NK-92 (cell line): ENCODE results near the gene NPTXR.
"Not testable (repeated sequence)": the region's sequence is repeated elsewhere in the genome, so short reads cannot be mapped to it uniquely, and the experiment has no call there.

Experiments used
- DNase-seq: peaks from one replicate; lab custom pipeline; 2025; ENCODE audit not compliant: unreplicated experiment; lab: John Stamatoyannopoulos, UW

NPTXR gene

DNA sequence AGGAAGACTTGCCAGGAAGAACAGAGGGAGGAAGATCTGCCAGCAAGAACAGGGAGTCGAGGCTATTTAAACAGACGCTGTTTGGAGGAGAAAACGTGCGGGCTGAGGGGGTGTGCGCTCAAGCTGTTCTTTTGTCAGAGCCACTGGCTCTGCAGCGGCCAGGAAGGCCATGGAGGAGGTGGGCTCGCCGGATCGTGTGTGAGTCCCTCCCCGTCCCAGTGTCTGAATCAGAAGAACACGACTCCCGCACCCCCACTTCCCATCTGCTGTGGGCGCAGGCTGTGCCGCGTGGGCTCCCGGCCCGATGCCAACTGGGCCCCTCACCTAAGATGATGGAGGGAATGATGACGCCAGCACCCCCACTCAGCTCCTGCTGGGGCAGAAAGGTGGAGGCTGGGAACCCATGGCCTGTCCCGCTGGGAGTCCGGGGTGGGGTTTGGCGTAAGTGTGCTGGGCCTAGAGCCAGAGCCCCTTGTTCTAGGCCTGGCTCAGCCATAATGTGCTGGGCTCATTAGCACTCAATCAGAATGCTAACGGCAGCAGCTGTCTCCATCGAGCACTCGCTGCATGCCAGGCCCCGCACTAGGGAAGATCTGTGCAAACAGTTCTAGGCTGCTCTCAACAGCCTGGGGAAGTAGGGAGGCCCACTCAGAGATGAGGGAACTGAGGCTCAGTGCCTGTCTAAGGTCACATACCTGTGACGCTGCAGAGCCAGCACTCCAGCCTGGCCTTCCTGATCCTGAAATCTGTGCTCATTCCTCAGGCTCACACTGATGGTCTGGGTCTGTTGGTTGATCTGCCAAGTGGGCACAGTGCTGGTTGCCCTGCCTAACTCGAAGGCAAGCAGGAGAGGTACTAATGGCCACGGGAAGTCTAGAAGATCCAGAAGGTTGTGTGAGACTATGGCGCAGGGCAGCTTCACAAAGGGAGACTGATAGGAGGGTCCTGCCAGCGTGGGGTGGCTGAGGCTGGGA is 11.5 kb downstream of the NPTXR start:
- no peak for DNase-seq

DNA sequence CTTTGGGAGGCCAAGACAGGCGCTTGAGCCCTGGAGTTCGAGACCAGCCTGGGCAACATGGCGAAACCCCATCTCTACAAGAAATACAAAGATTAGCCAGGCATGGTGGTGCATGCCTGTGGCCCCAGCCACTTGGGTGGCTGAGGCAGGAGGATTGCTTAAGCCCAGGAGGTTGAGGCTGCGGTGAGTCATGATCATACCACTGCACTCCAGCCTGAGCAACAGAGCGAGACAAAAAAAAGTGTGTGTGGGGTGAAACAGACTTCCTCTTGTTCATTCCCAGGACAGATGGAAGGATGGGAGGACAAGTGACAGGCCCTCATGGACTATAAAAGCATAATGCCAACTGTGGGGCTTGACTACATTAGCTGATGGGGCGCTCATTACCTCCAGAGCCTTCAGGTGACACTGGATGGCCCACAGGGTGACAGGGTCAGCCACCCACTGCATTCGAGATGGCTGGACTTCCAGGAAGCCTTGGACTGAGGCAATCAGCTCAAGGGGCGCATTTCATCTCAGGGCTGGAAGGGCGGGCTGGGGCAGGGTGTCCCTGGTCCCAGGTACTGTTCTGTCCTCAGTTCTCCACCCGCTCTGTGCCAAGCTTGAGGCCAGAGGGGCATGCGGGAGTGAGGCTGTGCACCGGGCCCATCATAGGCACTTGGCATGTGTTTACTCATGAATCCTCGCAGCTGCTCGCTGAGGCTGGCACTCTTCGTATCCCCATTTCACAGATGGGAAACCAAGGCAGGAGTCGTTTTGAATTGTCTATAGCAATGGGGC is 12.5 kb downstream of the NPTXR start:
- DNase-seq: no peak

DNA sequence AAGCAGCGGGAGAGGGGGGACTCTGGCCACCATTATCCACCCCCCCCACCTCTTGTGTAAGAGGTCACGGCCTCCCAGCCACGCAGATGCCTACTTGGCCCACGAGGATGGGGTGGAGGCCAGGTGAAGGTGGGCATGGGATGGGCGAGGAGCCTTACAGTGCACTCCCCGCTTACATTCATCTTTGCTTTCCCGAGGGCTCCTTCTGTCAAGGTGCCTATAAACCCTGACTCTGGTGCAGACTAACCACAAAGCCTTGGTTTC is 13.1 kb downstream of the NPTXR start:
- no peak for DNase-seq

DNA sequence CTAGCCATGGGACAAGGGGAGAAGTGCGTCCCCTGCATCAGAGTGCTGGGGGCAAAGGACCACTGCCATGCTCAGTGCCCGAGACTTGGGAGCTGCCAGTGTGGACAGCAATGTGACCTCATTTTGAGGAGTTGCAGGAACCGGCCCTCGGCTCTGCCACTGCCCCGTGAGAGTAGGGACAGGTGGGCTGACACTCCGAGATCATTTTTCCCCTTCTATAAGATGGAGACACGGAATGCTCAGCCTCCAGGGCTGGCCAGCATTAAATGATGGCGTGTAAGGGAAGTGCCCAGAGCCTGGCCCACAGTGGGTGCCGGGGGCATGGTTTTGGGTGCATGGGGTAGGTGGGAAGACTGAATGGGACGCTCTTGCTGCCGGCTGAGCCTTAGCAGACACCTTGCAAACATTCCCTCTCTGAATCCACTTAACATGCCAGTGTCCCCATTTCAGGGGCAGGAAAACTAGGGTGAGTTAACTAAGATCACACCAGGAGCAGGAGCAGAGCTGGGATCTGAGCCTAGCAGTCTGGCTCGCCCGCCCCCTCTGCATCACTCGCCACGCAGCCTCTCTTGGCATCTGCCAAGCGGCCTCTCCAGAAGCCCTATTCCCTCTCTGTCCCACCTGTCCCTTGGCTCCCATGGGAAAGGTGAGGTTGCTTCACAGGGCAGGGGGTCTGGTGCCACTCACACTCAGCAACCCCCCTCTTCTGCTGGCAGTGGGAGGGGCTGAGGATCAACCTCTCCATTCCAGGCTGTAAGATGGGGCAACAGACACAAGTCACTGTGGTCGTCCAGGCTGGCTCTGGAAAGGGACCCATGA is 13.6 kb downstream of the NPTXR start:
- no peak for DNase-seq

DNA sequence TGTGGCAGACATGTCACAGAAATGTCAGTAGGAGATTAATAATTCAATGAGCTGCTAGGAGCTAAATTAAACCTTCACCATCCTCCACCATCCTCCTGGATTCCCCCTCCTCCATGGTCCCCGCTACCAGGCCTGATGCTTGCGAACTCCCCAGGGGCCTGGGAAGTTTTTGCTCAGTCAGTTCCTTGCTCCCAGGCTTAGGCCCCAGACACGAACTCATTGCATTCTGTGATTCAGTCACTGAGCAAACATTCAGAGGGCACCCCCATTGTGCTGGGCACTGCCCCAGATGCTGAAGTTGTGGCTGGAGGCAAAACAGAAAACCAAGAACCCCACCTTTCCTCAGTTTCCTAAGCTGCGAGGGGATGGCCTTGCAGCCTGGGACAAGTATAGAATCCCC is 14.3 kb downstream of the NPTXR start:
- DNase-seq: no peak

DNA sequence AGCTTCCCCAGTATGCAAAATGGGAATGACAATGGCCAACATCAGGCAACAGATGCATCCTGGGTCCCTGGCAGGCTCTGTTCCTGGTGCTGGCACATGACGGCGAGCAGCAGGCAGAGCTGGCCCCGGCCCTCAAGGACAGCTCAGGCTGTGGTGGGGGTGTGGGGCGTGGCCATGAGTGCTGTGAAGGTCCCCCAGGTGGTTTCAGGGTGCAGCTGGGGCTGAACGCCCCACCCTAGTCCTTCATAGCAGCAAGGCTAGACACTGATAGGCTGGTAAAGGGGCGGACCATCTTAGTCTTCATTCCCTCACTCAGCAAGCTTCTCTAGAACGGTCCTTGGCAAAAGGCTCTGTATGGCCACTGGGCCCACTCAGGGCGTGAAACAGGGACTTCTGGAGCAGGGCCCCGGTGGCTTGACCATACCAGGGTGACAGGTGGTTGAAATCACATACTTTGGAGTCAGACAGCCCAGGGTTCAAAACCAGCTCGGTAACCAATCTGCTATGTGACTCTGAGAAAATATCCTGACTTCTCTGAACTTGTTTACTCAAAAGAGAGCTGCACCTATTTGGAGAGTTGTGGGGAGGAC is 15.1 kb downstream of the NPTXR start:
- no peak for DNase-seq

DNA sequence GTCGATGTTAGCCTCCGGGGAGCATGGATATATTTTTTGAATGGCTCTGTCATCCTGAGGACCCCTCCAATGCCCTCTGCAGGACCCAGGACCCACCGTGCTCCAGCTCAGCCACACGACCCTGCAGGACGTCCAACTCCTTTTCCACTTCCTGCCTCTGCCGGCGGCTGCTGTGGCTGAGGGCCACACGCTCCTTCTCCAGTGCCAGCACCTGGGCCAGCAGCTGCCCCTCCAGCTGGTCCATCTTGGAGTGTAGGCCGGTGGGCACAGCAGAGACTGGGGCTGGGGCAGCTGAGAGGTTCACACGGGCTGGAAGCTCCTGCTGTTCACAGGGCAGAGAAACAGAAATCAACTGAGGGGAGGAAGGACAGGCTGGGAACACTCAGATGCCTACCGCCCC is 15.6 kb downstream of the NPTXR start:
- DNase-seq: no peak

DNA sequence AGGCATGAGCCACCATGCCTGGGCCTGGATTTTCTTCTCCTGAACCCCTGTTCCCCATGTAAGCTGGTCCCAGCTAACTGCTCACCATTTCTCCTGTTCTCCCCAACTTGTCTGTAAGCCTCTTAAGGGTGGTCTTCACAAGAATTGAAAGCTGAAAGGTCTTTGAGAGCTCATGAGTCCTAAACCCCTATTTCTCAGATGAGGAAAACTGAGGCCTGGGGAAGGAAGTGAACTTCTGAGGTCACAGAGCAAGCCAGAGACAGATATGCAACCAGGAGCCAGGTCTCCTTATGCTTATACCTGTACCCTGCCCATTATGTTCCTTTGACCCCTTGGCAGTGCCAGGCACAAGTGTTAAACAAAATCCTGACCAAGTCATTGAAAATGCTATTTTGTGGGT is 16.3 kb downstream of the NPTXR start:
- DNase-seq: no peak

DNA sequence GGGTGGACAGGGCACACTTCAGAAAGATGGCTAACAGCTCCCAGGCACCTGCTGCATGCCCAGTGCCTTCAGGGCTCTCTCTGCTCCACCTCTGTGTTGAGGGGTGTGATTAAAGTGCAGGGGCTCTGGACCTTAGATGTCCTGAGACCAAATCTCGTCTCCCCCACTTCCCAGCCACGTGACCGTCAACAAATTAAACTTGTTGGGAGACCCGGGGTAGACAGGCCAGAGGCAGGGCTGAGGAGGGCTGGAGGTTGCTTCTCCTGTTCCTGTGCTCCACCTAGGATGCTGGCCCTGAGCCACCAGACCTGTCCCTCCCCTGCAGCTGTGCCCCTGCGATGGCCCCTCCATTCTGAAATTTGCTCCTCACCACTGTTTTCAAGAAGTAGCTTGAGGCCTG is 17.0 kb downstream of the NPTXR start:
- DNase-seq: no peak

DNA sequence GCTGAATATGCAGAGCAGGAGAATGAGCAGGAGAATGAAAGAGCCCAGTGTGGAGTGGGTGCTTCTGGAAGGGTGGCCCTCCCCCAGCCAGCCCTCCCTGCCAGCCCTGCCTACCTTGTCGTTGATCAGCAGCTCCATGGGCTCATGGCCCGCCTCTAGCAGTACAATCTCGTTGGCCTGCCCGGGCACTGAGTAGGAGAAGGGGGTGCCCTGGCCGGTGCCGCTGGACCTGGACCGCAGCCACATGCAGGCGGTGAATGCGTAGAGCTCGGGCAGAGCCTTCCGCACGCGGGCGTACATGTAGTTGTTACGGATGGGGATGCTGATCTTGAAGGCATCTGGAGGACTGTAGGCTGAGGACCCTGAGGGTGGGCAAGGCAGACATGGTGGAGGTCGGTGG is 17.4 kb downstream of the NPTXR start:
- no peak for DNase-seq

DNA sequence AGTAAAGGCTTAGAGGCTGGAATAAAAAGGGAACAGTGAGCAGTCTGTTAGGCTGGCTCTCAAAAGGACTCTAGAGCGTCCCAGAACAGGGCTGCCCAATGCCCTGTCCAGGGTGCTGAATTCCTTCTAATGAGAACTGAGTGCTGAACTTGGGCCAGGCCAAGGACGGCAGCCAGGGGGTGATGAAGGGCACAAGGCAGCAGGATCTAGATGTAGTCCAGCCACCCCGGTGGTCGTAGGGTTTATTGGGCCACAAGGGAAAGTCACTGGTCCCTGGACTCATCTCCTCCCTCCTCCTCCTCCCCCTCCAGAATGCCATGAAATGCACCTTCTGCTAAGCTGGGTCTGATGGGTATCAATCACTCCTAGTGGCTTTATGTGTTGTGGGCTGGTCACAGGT is 19.2 kb downstream of the NPTXR start:
- no peak for DNase-seq

DNA sequence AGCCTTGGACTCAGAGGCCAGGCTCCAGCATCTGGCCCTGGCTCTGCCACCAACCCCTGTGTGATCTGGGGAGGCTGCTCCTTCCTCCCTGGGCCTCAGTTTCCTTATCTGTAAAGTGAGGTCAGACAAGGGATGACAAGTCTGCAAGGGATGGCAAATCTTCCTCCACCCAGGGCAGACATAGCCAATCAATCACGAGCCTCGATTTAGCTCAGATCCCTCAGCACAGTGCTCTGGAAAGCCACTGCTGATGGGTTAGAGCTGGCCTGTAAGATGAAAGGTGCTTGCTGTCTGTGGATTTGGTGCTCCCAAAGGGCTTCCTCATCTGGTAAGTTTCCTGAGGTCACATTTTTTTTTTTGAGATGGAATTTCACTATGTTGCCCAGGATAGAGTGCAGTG is 20.2 kb downstream of the NPTXR start:
- no peak for DNase-seq

DNA sequence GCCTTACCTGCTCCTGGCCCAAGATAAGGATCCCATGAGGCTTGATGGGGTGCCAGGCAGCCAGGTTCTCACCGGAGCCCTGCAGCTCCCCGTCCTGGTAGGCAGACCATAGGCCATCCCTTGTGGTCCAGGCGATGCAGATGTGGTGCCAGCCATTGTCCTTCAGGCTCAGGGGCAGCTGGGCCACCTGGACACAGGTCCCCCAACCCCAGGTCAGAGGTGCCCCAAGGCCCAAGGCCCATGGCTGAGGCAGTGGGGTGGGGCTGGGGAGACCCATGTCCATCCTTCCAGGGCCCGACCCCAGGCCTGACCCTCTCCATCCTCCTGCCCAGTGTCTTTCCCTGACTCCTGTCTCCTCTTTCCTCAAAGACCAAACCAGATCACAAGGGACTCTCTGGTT is 20.8 kb downstream of the NPTXR start:
- no peak for DNase-seq

DNA sequence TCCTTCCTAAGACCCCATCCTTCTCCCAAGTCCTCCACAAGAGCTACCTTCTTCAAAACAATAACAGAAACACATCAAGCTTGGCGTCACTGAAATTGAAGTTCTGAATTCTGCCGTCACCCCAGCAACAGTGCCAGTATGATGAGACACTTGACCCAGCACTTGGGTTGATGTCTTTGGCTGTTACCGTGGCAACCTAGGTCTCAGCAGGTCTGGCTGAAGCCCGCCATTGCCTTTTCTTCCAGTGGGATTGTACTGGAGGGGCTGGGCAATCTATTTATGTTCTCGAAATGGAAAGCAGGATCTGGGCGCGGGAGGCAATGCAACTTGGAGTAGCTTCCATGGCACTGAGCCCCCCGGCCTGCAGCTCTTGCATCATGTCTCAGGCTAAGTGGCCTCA is 23.8 kb downstream of the NPTXR start:
- no peak for DNase-seq

DNA sequence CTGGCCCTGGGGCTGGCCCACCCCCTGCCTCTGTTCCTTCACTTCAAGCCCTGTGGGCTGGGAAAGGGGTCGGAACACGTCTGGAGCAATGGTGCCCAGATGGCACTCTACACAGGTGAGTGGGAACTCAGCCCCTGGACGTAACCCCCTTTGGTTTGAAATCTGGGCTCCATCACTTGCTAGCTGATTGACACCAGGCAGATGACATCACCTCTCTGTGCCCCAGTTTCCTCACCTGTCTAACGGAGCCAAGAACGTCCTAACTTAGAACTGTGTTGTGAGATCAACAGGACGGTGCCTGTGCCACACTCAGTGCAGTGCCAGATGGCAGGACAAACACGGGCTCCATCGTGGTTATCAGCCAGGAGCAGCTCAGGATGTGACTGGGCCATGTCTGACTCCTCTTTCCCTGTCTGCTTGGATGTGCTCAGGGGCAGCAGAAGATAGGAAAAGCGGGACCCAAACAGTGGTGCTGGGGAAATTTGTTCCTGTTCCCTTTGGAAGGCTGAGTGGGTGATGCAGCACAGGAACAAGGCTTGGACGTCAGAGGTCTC is 24.4 kb downstream of the NPTXR start:
- no peak for DNase-seq

DNA sequence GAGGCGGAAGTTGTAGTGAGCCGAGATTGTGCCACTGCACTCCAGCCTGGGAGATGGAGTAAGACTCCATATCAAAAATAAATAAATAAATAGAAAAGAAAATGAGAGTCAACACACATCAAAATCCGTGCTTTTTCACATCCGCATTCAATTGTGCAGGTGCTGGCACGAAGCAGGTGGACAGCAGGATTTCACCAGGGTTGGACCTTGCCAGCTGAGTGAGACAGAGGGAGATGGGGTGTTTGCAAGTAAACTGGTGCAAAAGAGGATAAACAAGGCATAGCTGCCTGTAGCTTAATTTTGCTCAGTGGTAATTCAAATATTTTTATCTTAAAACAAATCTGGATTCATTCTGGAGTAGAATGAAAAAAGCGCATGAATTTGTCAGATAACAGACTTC is 26.6 kb downstream of the NPTXR start:
- no peak for DNase-seq

DNA sequence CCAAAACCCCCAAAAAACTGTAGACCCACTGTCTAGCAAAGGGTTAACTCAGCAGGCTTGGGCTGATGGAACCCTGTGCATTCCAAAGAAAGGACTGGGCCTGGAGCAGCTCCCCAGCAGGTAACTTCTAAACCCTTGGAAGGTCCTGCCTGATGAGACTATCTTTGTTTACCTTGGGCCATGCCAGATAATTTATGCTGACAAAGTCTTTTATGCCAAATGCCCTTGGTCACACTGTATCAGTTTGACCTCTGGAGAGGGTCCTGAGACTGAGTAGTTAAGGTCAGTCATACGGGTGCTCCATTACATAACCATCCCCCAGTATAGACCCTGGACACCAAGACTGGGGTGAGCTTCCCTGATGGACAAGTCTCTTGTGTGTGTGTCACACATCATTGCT is 28.0 kb downstream of the NPTXR start:
- no peak for DNase-seq

DNA sequence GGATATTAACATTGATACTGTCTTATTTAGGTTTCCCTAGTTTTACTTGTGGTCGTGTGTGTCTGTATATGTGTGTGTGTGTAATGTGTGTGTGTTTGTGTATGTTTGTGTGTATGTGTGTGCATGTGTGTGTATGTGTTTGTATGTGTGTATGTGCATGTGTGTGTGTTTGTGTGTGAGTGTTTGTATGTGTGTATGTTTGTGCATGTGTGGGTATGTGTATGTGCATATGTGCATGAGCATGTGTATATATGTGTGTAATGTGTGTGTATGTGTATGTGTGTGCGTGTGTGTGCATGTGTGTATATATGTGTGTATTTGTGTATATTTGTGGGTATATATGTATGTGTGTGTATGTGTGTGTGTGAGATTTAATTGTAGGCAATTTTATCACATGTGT is 32.6 kb downstream of the NPTXR start:
- DNase-seq: no peak

DNA sequence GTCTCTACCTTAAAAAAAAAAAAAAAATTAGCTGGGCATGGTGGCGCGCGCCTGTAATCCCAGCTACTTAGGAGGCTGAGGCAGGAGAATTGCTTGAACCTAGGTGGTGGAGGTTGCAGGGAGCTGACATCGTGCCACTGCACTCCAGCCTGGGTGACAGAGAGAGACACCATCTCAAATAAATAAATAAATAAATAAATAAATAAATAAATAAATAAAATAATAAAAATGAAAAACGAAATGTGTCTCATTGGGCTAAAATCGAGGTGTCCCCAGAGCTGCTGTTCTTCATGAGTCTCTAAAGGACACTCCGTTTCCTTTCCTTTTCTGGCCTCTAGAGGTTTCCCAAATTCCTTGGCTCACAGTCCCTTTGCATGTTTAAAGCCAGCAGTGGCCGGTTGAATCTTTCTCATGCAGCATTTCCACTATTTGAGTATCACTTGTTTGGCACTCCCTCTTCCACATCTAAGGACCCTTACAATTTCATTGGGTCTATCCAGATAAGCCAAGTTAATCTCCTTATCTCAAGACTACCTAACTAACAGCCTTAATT is 38.7 kb downstream of the NPTXR start:
- not testable (repeated sequence) for DNase-seq

DNA sequence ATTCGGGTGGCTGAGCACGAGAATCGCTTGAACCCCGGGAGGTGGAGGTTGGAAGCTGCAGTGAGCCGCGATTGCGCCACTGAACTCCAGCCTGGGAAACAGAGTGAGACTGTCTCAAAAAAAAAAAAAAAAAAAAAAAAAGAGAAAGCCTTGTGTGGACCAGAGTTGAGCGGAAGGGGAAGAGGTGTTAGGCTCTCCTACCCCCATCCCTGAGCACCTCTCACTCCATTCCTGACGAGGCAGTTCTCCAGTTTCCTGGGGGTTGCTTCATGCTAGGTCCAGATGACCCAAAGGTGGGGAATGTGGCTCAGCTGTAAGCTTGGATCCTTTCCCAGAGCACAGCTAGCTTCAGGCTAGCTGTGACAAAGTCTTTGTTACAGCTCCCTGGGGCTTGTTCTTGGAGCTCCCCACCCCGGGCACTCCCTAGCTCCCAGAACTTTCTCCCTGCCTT is 41.1 kb downstream of the NPTXR start:
- DNase-seq: no peak
